HG02943 (cell line): ENCODE data around the gene HTR2A.

Experiments
- ATAC-seq: cut with Tn5 transposase; IDR thresholded peaks from one replicate; pipeline ENCODE4 v1.9.1; 2021; ENCODE audit warnings: mild to moderate bottlenecking, low read depth, moderate library complexity; ENCODE audit not compliant: unreplicated experiment

The HTR2A gene

DNA sequence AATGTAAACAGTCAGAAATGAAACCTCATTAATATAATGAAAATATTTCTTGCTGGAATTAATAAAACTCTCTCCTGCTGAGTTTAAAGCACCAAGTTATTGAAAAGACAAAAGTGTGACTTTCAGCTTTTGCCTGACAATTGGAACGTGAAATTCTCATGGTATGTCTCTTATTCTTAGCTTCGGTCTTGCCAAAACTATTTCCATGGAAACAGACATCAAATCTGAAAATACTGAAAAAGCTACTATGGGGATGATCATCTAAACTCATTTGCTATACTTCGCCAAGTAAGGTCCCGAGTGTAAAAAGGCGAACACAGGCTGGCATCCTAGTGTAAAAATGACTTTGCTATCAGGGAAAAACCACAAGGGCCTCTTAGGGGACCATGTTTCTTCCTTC lies 22.8 kb downstream of the HTR2A start:
- ATAC-seq: no peak

DNA sequence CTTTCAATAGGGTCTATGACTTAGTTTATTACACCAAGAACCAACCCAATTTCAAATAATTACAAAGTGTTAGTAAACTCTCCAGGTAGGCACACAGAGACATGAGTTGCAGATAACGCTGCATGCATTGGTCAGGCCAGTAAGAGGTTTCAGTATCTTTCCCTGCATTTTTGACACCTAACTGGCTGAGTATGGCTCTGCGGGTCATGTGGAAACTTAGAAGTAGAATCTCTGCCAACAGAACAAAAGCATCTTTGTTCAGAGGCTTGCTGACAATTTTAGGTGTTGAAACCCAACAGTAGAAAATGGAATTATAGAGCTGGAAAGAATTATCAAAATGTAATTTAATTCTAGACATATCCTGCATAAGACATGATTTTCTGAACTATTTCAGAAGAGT lies 25.3 kb downstream of the HTR2A start:
- no peak for ATAC-seq

DNA sequence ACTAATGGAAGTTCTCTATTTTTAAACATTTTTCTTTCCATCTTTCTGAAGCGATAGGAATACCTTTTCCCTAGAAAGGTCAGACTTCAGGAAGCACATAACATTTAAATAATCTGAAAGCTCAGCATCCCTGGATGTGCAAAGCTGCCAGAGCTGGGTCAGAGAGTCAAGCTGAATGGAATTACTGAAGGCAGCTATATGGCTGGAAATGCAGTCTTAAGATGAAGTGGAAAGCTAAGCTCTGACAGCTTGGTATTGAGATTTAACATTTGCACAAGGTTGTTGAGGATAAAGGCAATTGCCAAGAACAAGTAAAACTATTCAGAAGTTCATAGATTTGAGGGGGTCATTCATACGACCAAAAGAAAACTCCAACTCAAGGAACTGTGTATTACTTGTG lies 28.8 kb downstream of the HTR2A start:
- no peak for ATAC-seq

DNA sequence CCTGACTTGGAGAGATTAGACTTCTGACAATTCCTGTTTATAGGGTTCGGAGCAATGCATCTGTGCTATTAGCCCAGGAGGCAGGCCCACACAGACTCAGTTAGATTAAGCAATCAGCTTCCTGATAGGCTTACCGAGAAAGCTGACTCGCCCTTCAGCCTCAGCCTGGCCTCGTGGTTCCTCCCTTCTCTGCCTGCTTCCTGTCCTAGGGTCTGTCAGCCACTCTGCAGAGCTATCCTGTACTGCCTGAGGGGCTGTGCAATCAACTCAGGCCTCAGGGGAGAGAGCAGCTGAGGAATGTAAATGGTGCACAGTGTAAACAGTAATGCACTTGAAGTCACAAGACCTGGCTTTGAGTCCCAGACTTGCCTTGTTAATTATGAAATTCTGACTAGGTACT lies 30.7 kb downstream of the HTR2A start:
- ATAC-seq: no peak

DNA sequence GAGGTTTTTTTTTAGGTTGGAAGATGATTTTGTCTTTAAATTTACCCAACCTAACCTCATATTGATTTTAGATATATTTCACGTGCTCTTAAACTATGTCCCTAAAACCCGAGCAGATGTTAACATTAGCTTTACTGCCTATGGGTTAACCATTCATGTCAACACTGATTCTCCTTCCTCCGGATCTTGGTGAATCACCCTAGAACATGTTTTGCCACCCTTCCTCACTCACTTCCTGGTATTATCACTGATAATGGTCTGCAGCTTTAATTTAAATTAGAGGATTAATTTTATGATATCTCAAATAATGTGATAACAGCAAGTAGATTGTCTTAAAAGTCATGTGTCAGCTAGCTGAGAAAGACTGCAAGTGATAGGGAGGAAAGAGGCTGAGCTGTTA lies 31.9 kb downstream of the HTR2A start:
- ATAC-seq: no peak

DNA sequence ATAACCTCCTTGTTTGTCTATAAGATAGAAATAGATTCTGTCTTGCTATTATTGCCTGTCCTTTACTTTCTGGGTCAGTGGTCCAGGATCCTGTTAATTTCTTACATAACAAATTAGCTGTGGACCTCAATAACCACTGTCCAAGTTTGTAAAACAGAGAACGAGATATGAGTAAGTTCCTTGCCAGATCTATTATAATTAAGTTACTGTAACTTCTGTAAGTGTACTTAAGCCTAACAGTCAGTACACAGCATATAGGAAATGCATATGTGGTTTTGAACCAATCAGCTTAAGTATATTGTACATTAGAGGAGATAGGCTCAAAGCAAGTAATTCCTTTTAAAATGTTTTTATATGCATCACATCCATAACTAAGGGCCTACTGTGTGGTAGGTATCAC lies 34.9 kb downstream of the HTR2A start:
- no peak for ATAC-seq

DNA sequence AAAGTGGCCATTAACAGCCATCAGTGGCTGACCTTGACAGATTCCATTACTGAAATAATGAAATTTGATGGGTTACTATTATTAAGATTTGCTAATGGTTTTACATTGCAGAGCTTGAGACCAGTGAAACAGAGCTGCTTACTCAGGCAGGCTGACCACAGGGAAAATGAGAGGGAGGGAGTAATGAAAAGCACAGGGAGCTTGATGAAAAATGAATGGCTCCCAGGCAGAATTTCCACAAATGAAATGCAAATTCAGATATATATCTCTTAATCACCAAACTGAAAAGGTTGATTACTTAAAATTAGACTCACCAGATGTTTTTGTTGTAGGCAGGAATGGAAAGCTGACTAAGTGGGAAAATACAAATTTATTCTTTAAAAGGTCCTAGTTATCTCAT lies 36.1 kb downstream of the HTR2A start:
- ATAC-seq: no peak

DNA sequence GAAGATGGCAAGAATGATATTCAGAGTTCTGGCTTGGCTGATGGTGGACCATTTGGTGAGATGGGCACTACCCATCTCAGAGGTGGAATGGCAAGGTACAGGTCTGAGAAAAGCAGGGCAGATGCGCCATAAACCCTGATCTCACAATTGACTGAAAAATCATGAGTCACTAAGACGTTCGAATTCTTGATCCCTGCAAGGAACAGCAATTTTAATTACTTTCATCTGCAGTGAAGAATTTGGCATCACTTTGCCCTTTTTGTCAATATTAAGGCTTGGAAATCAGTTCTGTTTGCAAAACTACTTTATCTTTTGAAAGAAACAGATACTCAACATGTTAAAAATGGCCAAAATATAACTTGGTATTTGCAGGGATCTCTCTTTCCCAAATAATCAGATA lies 38.1 kb downstream of the HTR2A start:
- no peak for ATAC-seq

DNA sequence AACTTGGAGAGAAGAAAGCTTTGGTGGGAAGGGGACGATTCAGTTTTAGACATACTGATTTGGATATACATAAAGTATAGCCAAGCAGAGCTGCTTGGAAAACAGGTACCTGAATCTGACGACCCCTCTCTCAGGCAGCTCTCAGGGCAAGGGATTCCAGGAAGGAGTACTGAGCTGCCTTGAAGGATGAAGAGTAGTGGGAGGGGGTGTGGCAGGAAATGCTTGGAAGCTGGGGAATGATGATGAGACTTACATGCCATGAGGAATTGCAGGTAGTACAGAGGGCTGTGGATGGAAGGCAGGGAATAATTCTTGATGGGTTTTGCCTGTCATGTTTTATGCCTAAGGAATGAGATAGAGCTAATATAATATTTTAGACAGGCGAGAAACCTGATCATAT lies 38.7 kb downstream of the HTR2A start:
- ATAC-seq: no peak

DNA sequence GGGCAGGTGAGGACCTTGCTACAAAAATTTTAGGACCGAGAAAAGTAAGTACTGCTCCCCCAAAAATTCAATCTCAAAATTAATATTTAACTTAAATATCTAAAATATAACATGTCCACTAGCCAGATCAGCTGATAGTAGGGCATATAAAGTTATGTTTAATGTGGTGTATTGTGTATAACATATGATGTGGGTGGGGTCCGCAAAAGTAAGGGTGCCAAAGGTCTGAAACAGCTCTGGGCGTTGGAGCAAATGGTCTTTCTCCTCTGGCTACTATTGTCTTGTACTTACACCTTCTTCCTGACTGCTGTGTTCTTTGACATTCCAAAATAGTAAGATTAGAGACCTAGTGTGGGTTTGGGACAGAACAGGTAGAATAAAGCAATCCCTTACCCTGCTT lies 41.2 kb downstream of the HTR2A start:
- ATAC-seq: no peak

DNA sequence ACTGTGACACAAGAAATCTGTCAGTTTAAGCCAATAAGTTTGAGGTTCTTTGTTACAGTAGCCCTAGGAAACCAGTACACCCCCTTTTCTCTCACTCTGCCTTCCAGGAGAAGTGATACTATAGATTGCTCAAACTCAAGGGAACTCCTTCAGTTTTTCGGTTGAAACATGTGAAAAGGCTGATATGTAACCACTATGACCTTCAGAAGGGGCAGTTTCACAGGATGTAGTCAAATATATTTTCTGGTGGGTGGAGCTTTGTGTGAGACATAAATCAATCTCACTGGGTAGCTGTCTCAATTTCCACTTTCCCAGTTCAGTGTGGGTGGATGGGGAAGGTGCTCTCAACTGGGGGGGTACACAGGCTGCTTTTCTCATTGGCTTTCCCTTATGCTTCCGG lies 41.7 kb downstream of the HTR2A start:
- ATAC-seq: no peak

DNA sequence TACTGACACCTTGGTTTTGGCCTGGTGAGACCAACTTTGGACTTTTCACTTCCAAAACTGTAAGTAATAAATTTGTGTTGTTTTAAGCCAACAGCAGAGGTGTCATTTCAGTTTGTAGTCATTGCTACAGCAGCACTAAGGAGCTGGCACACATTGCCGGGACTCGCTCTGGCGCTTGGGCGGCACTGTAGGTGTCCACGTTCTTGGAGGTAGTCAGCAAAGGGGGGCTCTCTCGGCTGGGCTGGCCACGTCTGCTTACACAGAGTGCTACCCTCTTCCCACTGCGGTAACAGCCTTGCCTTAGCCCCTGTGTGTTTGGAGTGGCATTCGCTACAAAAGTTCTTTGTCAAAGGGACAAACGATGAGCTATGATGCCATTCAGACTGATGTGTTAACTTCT lies 44.7 kb downstream of the HTR2A start:
- ATAC-seq: no peak

DNA sequence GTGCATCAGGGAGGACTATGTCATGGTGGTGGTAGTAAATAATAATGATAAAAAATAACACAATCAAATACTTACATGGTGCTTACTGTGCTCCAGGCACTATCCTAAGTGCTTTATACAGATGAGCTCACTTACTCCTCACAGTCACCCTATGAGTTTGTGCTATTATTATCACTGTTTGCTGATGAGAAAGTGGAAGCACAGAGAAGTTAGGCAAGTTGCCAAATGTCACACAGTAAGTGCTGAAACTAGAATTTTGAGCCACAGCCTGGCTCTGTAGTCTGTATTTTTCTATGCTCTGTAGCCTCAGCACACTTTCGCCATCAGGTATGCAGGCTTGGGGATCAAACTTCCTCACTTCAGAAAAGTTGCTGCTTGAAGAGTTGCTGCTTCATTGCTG lies 46.6 kb downstream of the HTR2A start:
- no peak for ATAC-seq

DNA sequence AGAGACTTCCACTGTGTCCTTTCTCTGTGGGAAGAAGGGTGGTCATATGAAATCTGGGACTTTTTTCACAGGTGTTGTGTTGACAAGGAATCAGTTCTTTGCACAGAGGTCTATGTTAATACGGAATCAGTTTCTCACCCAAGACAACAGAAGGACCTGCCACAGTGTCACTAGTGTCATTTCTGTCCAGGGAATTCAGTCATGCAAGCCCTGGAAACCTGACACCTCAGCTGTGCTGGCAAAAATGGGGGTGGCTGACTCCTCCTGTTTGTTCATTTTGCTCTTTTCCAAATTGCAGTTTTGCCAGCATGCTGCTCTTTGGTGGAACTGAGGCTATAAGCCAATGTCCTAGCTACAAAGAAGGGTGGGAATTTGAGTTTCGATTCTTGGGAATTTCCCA lies 50.1 kb downstream of the HTR2A start:
- ATAC-seq: no peak

DNA sequence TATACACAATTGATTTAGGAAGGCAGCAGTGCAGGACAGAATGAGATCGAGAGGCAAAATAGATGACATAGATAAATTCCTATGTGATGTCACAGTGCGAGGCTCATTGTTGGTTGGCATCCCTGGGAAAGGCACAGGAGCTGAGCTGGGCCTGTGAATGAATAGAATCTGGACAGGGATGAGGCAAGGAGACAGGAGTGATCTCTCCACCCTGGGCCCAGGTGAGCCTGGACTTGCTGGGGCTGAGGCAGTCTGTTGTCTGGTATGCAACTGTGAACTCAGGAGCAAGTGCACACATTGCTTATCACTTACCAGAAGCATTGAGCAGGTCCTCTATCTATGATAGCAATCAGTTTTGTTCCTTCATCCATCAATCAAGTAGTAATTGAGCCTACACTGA lies 51.7 kb downstream of the HTR2A start:
- ATAC-seq: no peak

DNA sequence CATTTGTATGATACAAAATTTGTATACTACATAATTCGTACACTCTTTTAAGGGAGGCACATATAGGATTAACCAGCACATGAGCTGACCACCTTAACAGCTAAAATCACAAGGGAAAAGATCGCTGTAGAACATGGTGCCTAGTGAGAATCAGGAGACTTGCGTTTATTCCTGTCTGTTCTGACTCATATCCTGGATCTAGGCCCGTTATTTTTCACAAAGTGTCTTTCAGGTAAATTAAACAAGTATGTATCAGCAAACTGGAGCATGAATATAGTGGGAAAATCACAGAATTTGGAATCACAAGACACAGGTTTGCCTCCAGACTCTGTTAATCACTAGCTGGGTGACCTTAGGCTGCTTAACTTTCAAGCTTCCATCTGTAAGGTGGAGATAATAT lies 52.4 kb downstream of the HTR2A start:
- ATAC-seq: no peak

DNA sequence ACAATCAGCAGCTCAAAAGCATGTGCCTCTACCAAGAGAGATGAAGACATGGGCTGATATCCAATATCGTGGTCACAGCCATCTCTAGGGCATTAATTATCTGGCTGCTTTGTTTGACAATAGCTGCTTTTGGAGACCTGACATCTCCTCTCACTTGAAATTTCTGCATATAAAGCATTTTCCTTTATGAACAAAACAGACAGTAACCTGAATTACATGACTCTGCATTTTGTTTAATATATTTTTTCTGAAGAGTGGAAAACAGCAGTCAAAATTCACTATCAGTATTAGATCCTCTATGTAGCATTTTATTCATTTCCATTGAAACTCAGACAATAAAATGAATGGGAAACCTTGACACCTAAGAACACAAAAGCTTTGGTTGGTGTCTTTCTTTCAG lies 57.5 kb downstream of the HTR2A start:
- ATAC-seq: no peak

DNA sequence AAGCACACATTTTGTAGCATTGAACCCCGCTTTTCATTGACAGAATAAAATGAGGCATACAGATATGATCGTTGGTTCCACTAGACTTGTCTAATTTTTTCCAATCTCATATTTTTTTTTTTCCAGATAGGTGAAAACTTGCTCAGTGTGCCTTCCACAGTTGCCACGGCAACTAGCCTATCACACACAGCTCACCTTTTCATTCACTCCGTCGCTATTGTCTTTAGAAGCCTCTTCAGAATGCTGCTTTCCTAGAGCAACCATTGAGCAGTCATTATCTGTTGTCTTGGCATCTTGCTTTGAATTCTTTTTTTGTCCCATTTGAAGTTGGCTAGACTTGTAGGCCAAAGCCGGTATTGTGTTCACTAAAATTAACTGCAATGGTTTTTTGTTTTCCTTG lies 62.2 kb downstream of the HTR2A start:
- no peak for ATAC-seq

DNA sequence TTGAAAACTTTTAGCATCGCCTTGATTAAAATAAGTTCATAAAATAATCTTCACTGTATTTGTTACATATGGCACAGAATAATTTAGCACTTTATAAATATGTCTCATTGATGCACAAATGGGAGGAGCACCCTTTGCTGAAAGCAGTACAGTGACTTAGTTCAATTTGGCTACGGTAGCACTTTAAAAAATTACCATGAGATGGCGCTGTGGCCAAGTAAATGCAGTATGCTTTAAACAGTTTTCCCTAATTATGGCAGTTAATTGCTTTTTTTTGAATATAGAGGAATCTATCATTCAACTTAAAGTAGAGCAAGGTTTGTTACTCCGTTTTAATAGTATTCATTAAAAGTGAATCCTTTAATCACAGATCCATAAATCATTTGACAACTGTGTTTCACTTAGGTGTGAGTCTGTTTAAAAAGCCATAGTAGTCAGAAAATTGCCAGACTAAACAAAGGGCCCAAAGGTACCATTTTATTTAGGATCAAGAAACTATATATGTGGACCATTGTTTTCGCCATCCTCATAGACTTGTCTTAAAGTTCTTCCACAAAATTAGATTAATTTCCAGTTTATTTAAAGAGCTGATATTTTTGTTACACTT lies 65.2 kb downstream of the HTR2A start:
- no peak for ATAC-seq

DNA sequence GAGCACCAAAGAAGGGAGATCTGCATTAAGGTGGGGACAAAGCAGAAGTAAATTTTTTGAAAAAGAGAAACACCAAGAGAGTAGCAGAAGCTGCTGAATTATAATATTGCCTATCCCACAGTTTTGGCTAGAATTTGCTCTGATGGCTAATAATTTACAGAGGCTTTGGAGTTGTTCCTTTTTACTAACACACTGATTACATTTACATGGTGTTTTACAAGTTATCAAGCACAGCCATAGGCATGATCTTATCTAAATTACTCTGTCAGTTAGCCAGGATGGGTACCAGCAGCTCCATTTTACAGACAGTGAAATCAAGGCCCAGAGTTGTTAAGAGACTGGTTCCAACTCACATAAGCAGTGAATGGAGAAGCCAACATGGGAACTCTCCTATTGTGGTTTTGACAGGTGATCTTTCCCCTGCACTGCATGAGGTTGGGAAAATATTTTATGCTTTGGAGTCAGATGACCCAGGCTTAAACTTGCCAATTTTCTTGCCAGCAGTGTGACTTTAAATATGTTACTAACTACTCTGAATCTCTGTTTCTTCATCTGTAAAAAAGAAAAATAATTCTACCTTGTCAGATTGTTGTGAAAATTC lies 66.3 kb downstream of the HTR2A start:
- no peak for ATAC-seq

DNA sequence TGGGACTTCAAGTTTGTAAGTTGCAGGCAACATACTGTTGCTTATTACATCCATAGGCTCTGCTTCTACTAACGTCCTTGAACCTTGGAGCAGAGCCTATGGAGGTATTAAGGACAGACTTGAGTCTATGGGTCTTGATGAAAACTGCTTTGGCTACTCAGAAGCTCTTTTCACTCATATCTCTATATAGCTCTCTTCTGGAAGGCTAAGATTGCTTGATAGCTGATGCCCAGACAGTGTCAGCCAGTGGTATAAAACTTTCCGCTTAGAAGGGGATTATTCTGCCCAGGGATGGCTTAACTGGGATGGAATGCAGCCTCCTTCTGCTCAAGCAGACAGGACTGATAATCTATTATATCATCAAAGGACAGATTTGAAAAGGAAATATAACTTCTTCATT lies 74.3 kb downstream of the HTR2A start:
- ATAC-seq: no peak

DNA sequence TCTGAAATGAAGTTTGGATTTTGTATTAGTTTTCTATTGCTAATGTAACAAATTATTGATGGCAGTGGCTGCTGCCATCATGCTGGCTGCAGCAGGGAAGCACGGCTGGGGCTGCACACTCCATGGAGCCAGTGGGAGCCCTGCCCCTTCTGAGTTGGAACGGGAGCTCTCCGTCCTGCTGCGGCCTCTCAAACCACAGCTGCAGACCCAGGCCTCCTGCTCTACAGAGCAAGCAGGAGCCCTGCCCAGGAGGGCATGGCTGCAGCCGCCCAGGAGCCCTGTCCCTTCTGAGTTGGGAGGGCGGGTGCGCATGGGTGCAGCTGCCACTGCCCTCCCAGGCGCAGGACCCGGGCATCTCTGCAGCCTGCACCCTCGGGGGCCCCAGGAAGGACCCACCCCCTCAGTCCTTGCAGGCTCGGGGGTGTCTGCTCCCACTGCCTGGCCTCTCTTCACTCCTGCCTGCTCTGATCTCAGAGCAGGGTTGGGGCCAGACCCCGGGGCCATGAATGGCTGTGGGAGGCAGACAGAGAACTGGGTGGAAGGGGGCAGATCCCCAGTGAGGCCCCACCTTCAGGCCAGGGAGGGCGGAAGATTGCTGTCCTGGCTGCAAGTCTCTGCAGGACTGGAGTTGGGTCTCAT lies 78.9 kb downstream of the HTR2A start:
- no peak for ATAC-seq
